ENCODE results near the gene ZCCHC2. TPM values are rescaled to one million over a fixed set of nuclear protein-coding genes. Genes with fewer than 3 reads are reported as not detected.

ZCCHC2 gene
- total and polyA plus RNA-seq, 9 of the 15 experiments (the other 6 are each of a cell fraction or from before 2014, with no cell fraction given), result 1.0 to 9.2 (median 6.0) TPM

- TF ChIP-seq AFF1 (IDR thresholded peaks at IDR 0.05; ENCODE audit: low read depth in 1 of 2, partially characterized antibody in 2 of 2), result no peak
- TF ChIP-seq CAMTA2 (CRISPR knock-in tag; conservative IDR thresholded peaks at IDR 0.05), result no peak
- TF ChIP-seq TAL1 (IDR thresholded peaks at IDR 0.05), result no peak
- no peak for TF ChIP-seq CREM (IDR thresholded peaks at IDR 0.05; ENCODE audit: low read depth)
- TF ChIP-seq CBFB (CRISPR knock-in tag; IDR thresholded peaks at IDR 0.05), result no peak
Measured at GRCh38 chr18:62607708-62608428, 85.0 kb downstream of the ZCCHC2 start (continued).

GRCh38 chr18:62609764-62610163 lies 86.9 kb downstream of the ZCCHC2 start:
- Histone ChIP-seq H3K9me1 (ENCODE audit: control insufficient read depth, insufficient read depth, low read length) (no peaks in the 10 kb centered on the region), H3K9me3 (replicated peaks; ENCODE audit: control insufficient read depth, insufficient read depth, low read depth, low read length) (no peaks in the 10 kb centered on the region), H3K27ac (ENCODE audit: extremely low read depth, low read depth, low read length) (no peak overlapping the region), H3K9ac (ENCODE audit: insufficient read depth in 1 of 2, low read depth in 2 of 2, low read length in 2 of 2) (no peak overlapping the region), H3K4me3 (no peak overlapping the region), H2AFZ (ENCODE audit: low read depth, low read length) (no peak overlapping the region), H3K4me1 (replicated peaks in 1 of 2; ENCODE audit: control insufficient read depth in 2 of 2, insufficient read depth in 2 of 2, low read length in 2 of 2) (peaks cover 19 to 20% of the 10 kb centered on the region in 2 experiments; a peak in 4 of 5 replicates), H3K79me2 (ENCODE audit: control insufficient read depth, insufficient read depth, low read length) (no peaks in the 10 kb centered on the region), H3K36me3 (ENCODE audit: control insufficient read depth, insufficient read depth, low read length) (no peaks in the 10 kb centered on the region), H3K27me3 (ENCODE audit: control insufficient read depth in 2 of 2, insufficient read depth in 2 of 2, low read length in 2 of 2) (no peaks in the 10 kb centered on the region; a peak in 1 of 5 replicates), H4K20me1 (replicated peaks; ENCODE audit: control insufficient read depth, insufficient read depth, low read length) (no peaks in the 10 kb centered on the region), H3K4me2 (ENCODE audit: insufficient read depth, low read length) (no peak overlapping the region)
- ATAC-seq (no peak), DNase-seq (ENCODE audit: extremely low read depth in 1 of 4, low spot score in 3 of 4) (no peak), FAIRE-seq (no peak)
- intact Hi-C loops (cut with micrococcal nuclease), result no loop called here
- ChIA-PET POLR2A (interaction anchor here (0.8 kb wide), 1 partner anchor 54 kb away, joined by 3 read pairs; no protein-coding TSS in a partner anchor), CTCF (ENCODE audit: low intra/inter-chr PET ratio) (no interaction called here)
- no TSS peak for BruUV-seq (replicated peaks)
- in situ Hi-C loops (cut with MboI), result loop anchor here (10.0 kb wide), 1 partner anchor 375 kb away; no protein-coding TSS in a partner anchor
- 89% methylated on average over 1 of the region's 2 CpGs for WGBS (ENCODE audit: insufficient coverage, low coverage, missing lambda C conversion rate)
- TF ChIP-seq SMAD4 (CRISPR knock-in tag; conservative IDR thresholded peaks at IDR 0.05), result no peak
- no peak for TF ChIP-seq ZNF696 (CRISPR knock-in tag; conservative IDR thresholded peaks at IDR 0.05)
- no peak for TF ChIP-seq ZKSCAN8 (CRISPR knock-in tag; IDR thresholded peaks at IDR 0.05)
- TF ChIP-seq PRPF4 (IDR thresholded peaks at IDR 0.05; ENCODE audit: insufficient read depth, low read depth, low read length, poor library complexity, severe bottlenecking), result no peak
- no peak for TF ChIP-seq CHD4 (IDR thresholded peaks at IDR 0.05; ENCODE audit: insufficient read depth, insufficient replicate concordance, low read depth, low read length, poor library complexity, severe bottlenecking)
- TF ChIP-seq STAT6 (CRISPR knock-in tag; IDR thresholded peaks at IDR 0.05), result no peak
- no peak for TF ChIP-seq ZNF764 (CRISPR knock-in tag; IDR thresholded peaks at IDR 0.05; ENCODE audit: low read depth)
- no peak for TF ChIP-seq GATA2 (CRISPR knock-in tag; IDR thresholded peaks at IDR 0.05)

All from K562 (cell line).